Uterus (tissue), 2 donors: ENCODE data around the gene LRRD1.

ENCODE experiments used
- POLR2A ChIP-seq, 2 donors: fragments of 450-650 bp; IDR thresholded peaks; one replicate each; pipeline ENCODE4 v1.6.1; 2016; ENCODE audit warnings: antibody characterized with exemption in 2 of 2, mild to moderate bottlenecking in 1 of 2, moderate library complexity in 1 of 2
- TF ChIP-seq, protein P1 (sequence below), 4 experiments: fragments of 200-600 bp in 2 of 4; fragments of 450-650 bp in 2 of 4; sonication (generic) in 2 of 4; IDR thresholded peaks; one replicate each; pipeline ENCODE4 v1.5.1; 2016 to 2019; ENCODE audit warnings: antibody characterized with exemption in 4 of 4, mild to moderate bottlenecking in 2 of 4, moderate library complexity in 1 of 4

GRCh38 chr7:92141161-92141560 is 37.8 kb downstream of the LRRD1 start:
- TF ChIP-seq, protein P1, sequence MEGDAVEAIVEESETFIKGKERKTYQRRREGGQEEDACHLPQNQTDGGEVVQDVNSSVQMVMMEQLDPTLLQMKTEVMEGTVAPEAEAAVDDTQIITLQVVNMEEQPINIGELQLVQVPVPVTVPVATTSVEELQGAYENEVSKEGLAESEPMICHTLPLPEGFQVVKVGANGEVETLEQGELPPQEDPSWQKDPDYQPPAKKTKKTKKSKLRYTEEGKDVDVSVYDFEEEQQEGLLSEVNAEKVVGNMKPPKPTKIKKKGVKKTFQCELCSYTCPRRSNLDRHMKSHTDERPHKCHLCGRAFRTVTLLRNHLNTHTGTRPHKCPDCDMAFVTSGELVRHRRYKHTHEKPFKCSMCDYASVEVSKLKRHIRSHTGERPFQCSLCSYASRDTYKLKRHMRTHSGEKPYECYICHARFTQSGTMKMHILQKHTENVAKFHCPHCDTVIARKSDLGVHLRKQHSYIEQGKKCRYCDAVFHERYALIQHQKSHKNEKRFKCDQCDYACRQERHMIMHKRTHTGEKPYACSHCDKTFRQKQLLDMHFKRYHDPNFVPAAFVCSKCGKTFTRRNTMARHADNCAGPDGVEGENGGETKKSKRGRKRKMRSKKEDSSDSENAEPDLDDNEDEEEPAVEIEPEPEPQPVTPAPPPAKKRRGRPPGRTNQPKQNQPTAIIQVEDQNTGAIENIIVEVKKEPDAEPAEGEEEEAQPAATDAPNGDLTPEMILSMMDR (IDR thresholded peaks at IDR 0.05): no peak
- no peak for TF ChIP-seq POLR2A (IDR thresholded peaks at IDR 0.05)
